Activated CD8-positive, alpha-beta memory T cell treated with anti-CD3 and anti-CD28 coated beads for 4 hours (primary cell): ENCODE data around the gene ATP8B2.

Experiments
- DNase-seq, 2 donors: peaks; one replicate each; pipeline ENCODE4 v3.0.0-alpha.2; 2020; ENCODE audit warnings: low read depth in 2 of 2

The ATP8B2 gene

DNA sequence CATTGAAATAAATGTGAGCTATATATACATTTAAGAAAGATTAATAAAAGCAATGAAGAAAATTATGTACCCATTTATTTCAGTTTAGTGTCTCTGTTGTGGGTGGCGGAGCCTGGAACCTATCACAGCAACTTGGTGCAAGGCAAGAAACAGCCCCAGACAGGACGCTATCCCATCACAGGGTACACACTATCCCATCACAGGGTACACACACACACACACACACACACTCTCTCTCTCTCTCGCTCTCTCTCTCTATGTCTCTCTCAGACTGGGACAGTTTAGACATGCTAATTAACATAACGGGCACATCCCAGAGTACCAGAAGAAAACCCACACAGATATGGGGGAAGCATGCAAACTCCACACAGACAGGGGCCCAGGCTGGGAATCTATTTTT, 73.4 kb downstream of the ATP8B2 start:
- no peak for DNase-seq

DNA sequence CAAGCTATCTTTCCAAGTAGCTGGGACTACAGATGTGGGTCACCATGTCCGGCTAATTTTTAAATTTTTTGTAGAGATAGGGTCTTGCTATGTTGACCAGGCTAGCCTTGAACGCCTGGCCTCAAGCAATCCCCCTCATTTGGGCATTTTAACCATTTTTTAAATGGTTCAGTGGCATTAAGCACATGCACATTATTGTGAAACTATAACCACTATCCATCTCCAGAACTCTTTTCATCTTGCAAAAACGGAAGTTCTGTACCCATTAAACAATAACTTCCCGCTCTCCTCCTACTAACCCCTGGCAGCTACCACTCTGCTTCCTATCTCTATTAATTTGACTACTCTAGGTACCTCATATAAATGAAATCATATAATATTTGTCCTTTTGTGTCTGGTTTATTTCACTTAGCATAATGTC, 75.1 kb downstream of the ATP8B2 start:
- no peak for DNase-seq
